BLaER1 (cell line): ENCODE measurements around the gene SSRP1.
"Not testable (repeated sequence)": the region's sequence is repeated elsewhere in the genome, so short reads cannot be mapped to it uniquely, and the experiment has no call there.

Experiments
- H3K27ac ChIP-seq: shearing (Covaris generic); formaldehyde crosslinking; 2 replicates; pipeline ENCODE4 v1.8.1; 2022
- H3K27me3 ChIP-seq: shearing (Covaris generic); formaldehyde crosslinking; 2 replicates; pipeline ENCODE4 v1.8.1; 2022
- H3K36me3 ChIP-seq: shearing (Covaris generic); formaldehyde crosslinking; 2 replicates; pipeline ENCODE4 v1.8.1; 2022
- H3K4me1 ChIP-seq: shearing (Covaris generic); formaldehyde crosslinking; 2 replicates; pipeline ENCODE4 v1.8.1; 2022
- H3K4me2 ChIP-seq: shearing (Covaris generic); formaldehyde crosslinking; 2 replicates; pipeline ENCODE4 v1.8.1; 2022
- H3K4me3 ChIP-seq: shearing (Covaris generic); formaldehyde crosslinking; 2 replicates; pipeline ENCODE4 v1.8.1; 2022
- H3K9ac ChIP-seq: shearing (Covaris generic); formaldehyde crosslinking; 2 replicates; pipeline ENCODE4 v1.8.1; 2022
- H3K9me3 ChIP-seq: shearing (Covaris generic); formaldehyde crosslinking; 2 replicates; pipeline ENCODE4 v1.8.1; 2022
- H4K20me1 ChIP-seq: shearing (Covaris generic); formaldehyde crosslinking; 2 replicates; pipeline ENCODE4 v1.8.1; 2022
- Cebpa-rat ChIP-seq: shearing (Covaris generic); IDR thresholded peaks from 2 replicates; pipeline ENCODE4 v1.8.1; 2022

SSRP1 gene

GRCh38 chr11:57338142-57338541 lies 2.5 kb upstream of the SSRP1 start, which contains the start of gene P2RX3:
Gene P2RX3 (plus strand): TSS chr11:57338352. CDS start chr11:57338551, 199 bp downstream.
- H4K20me1 ChIP-seq = peaks cover 10% of the 10 kb centered on the region; the same call in 1 of the 2 replicates
- peaks cover 14% of the 10 kb centered on the region for H3K36me3 ChIP-seq
- H3K27me3 ChIP-seq = no peaks in the 10 kb centered on the region
- peaks cover 31% of the 10 kb centered on the region for H3K4me1 ChIP-seq
- no peak within 1 kb of the TSS for H3K27ac ChIP-seq
- TF ChIP-seq Cebpa-rat = no peak
- no peak within 1 kb of the TSS for H3K9ac ChIP-seq
- no peak within 1 kb of the TSS for H3K4me3 ChIP-seq
- no peaks in the 10 kb centered on the region for H3K9me3 ChIP-seq
- H3K4me2 ChIP-seq = no peak within 1 kb of the TSS

GRCh38 chr11:57336856-57337255 lies 1.2 kb upstream of the SSRP1 start:
- H3K9me3 ChIP-seq, H3K27me3 ChIP-seq, H3K27ac ChIP-seq, H3K4me3 ChIP-seq: not testable (repeated sequence)
- Histone ChIP-seq H3K4me2 (peak overlapping the region; percentile 72), H3K4me1 (peaks cover 33% of the 10 kb centered on the region), H3K36me3 (peaks cover 27% of the 10 kb centered on the region), H3K9ac (0 out of 2 replicates have a peak overlapping the region, but pooled peaks have one; percentile 94), H4K20me1 (peaks cover 23% of the 10 kb centered on the region; the same call in 1 of the 2 replicates)

GRCh38 chr11:57336111-57336666 lies 497 bp upstream of the SSRP1 start:
- Histone ChIP-seq H4K20me1 (peaks cover 26% of the 10 kb centered on the region; the same call in 1 of the 2 replicates), H3K9me3 (no peaks in the 10 kb centered on the region), H3K9ac (peak overlapping the region; percentile 94), H3K27ac (peak overlapping the region; percentile 89), H3K36me3 (peaks cover 33% of the 10 kb centered on the region), H3K4me1 (peaks cover 33% of the 10 kb centered on the region), H3K4me3 (peak overlapping the region; percentile 85), H3K27me3 (no peaks in the 10 kb centered on the region), H3K4me2 (peak overlapping the region; percentile 72)
- TF ChIP-seq Cebpa-rat = no peak

GRCh38 chr11:57335023-57335342 lies 709 bp downstream of the SSRP1 start:
- peak overlapping the region; percentile 89 for H3K27ac ChIP-seq
- H3K4me3 ChIP-seq = peak overlapping the region; percentile 85
- no peaks in the 10 kb centered on the region for H3K27me3 ChIP-seq
- peaks cover 26% of the 10 kb centered on the region; the same call in 1 of the 2 replicates for H4K20me1 ChIP-seq
- no peaks in the 10 kb centered on the region for H3K9me3 ChIP-seq
- no peak for TF ChIP-seq Cebpa-rat
- peaks cover 33% of the 10 kb centered on the region for H3K4me1 ChIP-seq
- peaks cover 45% of the 10 kb centered on the region for H3K36me3 ChIP-seq
- H3K4me2 ChIP-seq = peak overlapping the region; percentile 83
- peak overlapping the region; percentile 94 for H3K9ac ChIP-seq

- H3K4me2 ChIP-seq = no peak overlapping the region
- peaks cover 66% of the 10 kb centered on the region for H3K36me3 ChIP-seq
- H3K9me3 ChIP-seq = no peaks in the 10 kb centered on the region
- H3K9ac ChIP-seq = peak overlapping the region; percentile 94; the same call in 1 of the 2 replicates
- H4K20me1 ChIP-seq = peaks cover 26% of the 10 kb centered on the region; the same call in 1 of the 2 replicates
- H3K4me3 ChIP-seq = no peak overlapping the region
- H3K27me3 ChIP-seq = no peaks in the 10 kb centered on the region
- TF ChIP-seq Cebpa-rat = no peak
- H3K27ac ChIP-seq = no peak overlapping the region
- peaks cover 33% of the 10 kb centered on the region for H3K4me1 ChIP-seq
Observed at GRCh38 chr11:57332694-57333440, 2.8 kb downstream of the SSRP1 start.

- peaks cover 78% of the 10 kb centered on the region for H3K36me3 ChIP-seq
- TF ChIP-seq Cebpa-rat = no peak
Observed at GRCh38 chr11:57331720-57332119, 4.0 kb downstream of the SSRP1 start.

GRCh38 chr11:57330029-57330428 lies 5.7 kb downstream of the SSRP1 start:
- no peak overlapping the region for H3K4me2 ChIP-seq
- peaks cover 26% of the 10 kb centered on the region; the same call in 1 of the 2 replicates for H4K20me1 ChIP-seq
- H3K4me3 ChIP-seq = no peak overlapping the region
- no peak overlapping the region for H3K27ac ChIP-seq
- no peaks in the 10 kb centered on the region for H3K9me3 ChIP-seq
- no peak for TF ChIP-seq Cebpa-rat
- no peak overlapping the region for H3K9ac ChIP-seq
- H3K27me3 ChIP-seq = no peaks in the 10 kb centered on the region
- peaks cover 37% of the 10 kb centered on the region for H3K4me1 ChIP-seq
- peaks cover 88% of the 10 kb centered on the region for H3K36me3 ChIP-seq

More at GRCh38 chr11:57331720-57332119, 4.0 kb downstream of the SSRP1 start:
- H3K4me1 ChIP-seq = peaks cover 33% of the 10 kb centered on the region
- no peak overlapping the region for H3K27ac ChIP-seq
- H3K4me2 ChIP-seq = no peak overlapping the region
- no peaks in the 10 kb centered on the region for H3K27me3 ChIP-seq
- no peak overlapping the region for H3K4me3 ChIP-seq
- H3K9ac ChIP-seq = no peak overlapping the region
- peaks cover 26% of the 10 kb centered on the region; the same call in 1 of the 2 replicates for H4K20me1 ChIP-seq
- H3K9me3 ChIP-seq = no peaks in the 10 kb centered on the region

- Histone ChIP-seq H3K9me3 (no peaks in the 10 kb centered on the region), H3K27ac (no peak overlapping the region), H3K27me3 (no peaks in the 10 kb centered on the region), H3K4me3 (no peak overlapping the region), H3K4me2 (no peak overlapping the region), H3K9ac (no peak overlapping the region), H3K36me3 (peaks cover 70% of the 10 kb centered on the region), H3K4me1 (peaks cover 30% of the 10 kb centered on the region), H4K20me1 (peaks cover 26% of the 10 kb centered on the region)
- TF ChIP-seq Cebpa-rat = no peak
Observed at GRCh38 chr11:57327721-57328120, 8.0 kb downstream of the SSRP1 start.

GRCh38 chr11:57325735-57326048 lies 10.0 kb downstream of the SSRP1 start:
- Histone ChIP-seq H3K4me3 (peak overlapping the region; percentile 72), H3K9me3 (no peaks in the 10 kb centered on the region), H3K36me3 (peaks cover 52% of the 10 kb centered on the region)

More at GRCh38 chr11:57325735-57326048, 10.0 kb downstream of the SSRP1 start:
- Histone ChIP-seq H3K27me3 (no peaks in the 10 kb centered on the region), H3K9ac (peak overlapping the region; percentile 84), H4K20me1 (peaks cover 35% of the 10 kb centered on the region), H3K4me2 (peak overlapping the region; percentile 79), H3K4me1 (peaks cover 45% of the 10 kb centered on the region), H3K27ac (peak overlapping the region; percentile 87)
- TF ChIP-seq Cebpa-rat = no peak
